ENCODE measurements around the gene PPARGC1A. TPM values are rescaled to one million over a fixed set of nuclear protein-coding genes. Genes with fewer than 3 reads are reported as not detected.
A peak's percentile ranks its signal among the peaks of the same experiment; 100 is the strongest.

PPARGC1A gene
- total RNA-seq, 2 experiments from 2014 or later, result not detected

GRCh38 chr4:23882976-23883531 lies 6.8 kb downstream of the PPARGC1A start:
- Histone ChIP-seq H3K36me3 (ENCODE audit: insufficient read depth, low read length) (no peaks in the 10 kb centered on the region), H3K27me3 (ENCODE audit: control insufficient read depth in 1 of 2, insufficient read depth in 2 of 2, low read length in 2 of 2) (no peaks in the 10 kb centered on the region), H3K9me3 (ENCODE audit: control insufficient read depth in 1 of 2, insufficient read depth in 1 of 2, low read length in 2 of 2) (no peaks in the 10 kb centered on the region), H3K27ac (ENCODE audit: low read depth in 1 of 2, low read length in 2 of 2) (no peak overlapping the region), H3K4me1 (ENCODE audit: insufficient read depth, low read length) (no peaks in the 10 kb centered on the region), H3K4me3 (ENCODE audit: low read length) (no peak overlapping the region)
- H3K27ac Mint-ChIP-seq, result no peak overlapping the region
- TF ChIP-seq CTCF (IDR thresholded peaks at IDR 0.05), result no peak
- intact Hi-C loops (cut with DNase I, micrococcal nuclease), result no loop called here
- H3K9me3 Mint-ChIP-seq, result no peaks in the 10 kb centered on the region
- H3K36me3 Mint-ChIP-seq (ENCODE audit: low read depth), result no peaks in the 10 kb centered on the region
- H3K4me1 Mint-ChIP-seq (ENCODE audit: low read depth), result no peaks in the 10 kb centered on the region
- ChIA-PET POLR2A (no interaction called here), CTCF (no interaction called here)
- ATAC-seq (ENCODE audit: poor library complexity) (no peak), DNase-seq (no peak)
- peaks cover 4% of the 10 kb centered on the region for H3K27me3 Mint-ChIP-seq
- H3K4me3 Mint-ChIP-seq, result no peak overlapping the region

GRCh38 chr4:23881674-23882337 lies 8.0 kb downstream of the PPARGC1A start:
- Histone ChIP-seq H3K27ac (ENCODE audit: low read depth in 1 of 2, low read length in 2 of 2) (no peak overlapping the region), H3K4me1 (ENCODE audit: insufficient read depth, low read length) (no peaks in the 10 kb centered on the region), H3K36me3 (ENCODE audit: insufficient read depth, low read length) (no peaks in the 10 kb centered on the region), H3K9me3 (ENCODE audit: control insufficient read depth in 1 of 2, insufficient read depth in 1 of 2, low read length in 2 of 2) (no peaks in the 10 kb centered on the region), H3K4me3 (ENCODE audit: low read length) (no peak overlapping the region), H3K27me3 (ENCODE audit: control insufficient read depth in 1 of 2, insufficient read depth in 2 of 2, low read length in 2 of 2) (no peaks in the 10 kb centered on the region)
- H3K27ac Mint-ChIP-seq, result no peak overlapping the region
- intact Hi-C loops (cut with DNase I, micrococcal nuclease), result no loop called here
- H3K4me1 Mint-ChIP-seq (ENCODE audit: low read depth), result no peaks in the 10 kb centered on the region
- DNase-seq (no peak), ATAC-seq (ENCODE audit: poor library complexity) (no peak)
- no peaks in the 10 kb centered on the region for H3K9me3 Mint-ChIP-seq
- CTCF ChIA-PET, result no interaction called here
- POLR2A ChIA-PET, result no interaction called here
- no peak overlapping the region for H3K4me3 Mint-ChIP-seq
- H3K36me3 Mint-ChIP-seq (ENCODE audit: low read depth), result no peaks in the 10 kb centered on the region
- no peak for TF ChIP-seq CTCF (IDR thresholded peaks at IDR 0.05)
- no peaks in the 10 kb centered on the region for H3K27me3 Mint-ChIP-seq

- H3K4me3 Mint-ChIP-seq, result no peak overlapping the region
- DNase-seq, result peak in 1 of 14 experiments; percentile 1
- ChIA-PET CTCF (no interaction called here), POLR2A (no interaction called here)
- H3K9me3 Mint-ChIP-seq, result no peaks in the 10 kb centered on the region
- no peaks in the 10 kb centered on the region for H3K27me3 Mint-ChIP-seq
- no peaks in the 10 kb centered on the region for H3K36me3 ChIP-seq (ENCODE audit: insufficient read depth, low read length)
- no peak overlapping the region for H3K27ac Mint-ChIP-seq
- no peak for TF ChIP-seq CTCF (IDR thresholded peaks at IDR 0.05)
- H3K27me3 ChIP-seq (ENCODE audit: control insufficient read depth in 1 of 2, insufficient read depth in 2 of 2, low read length in 2 of 2), result no peaks in the 10 kb centered on the region
- ATAC-seq (ENCODE audit: poor library complexity), result no peak
- H3K4me1 ChIP-seq (ENCODE audit: insufficient read depth, low read length), result no peaks in the 10 kb centered on the region
- H3K9me3 ChIP-seq (ENCODE audit: control insufficient read depth in 1 of 2, insufficient read depth in 1 of 2, low read length in 2 of 2), result no peaks in the 10 kb centered on the region
- H3K4me1 Mint-ChIP-seq (ENCODE audit: low read depth), result no peaks in the 10 kb centered on the region
- intact Hi-C loops (cut with DNase I, micrococcal nuclease), result no loop called here
- no peak overlapping the region for H3K4me3 ChIP-seq (ENCODE audit: low read length)
- H3K36me3 Mint-ChIP-seq (ENCODE audit: low read depth), result no peaks in the 10 kb centered on the region
- no peak overlapping the region for H3K27ac ChIP-seq (ENCODE audit: low read depth in 1 of 2, low read length in 2 of 2)
These were observed 8.8 kb downstream of the PPARGC1A start for GRCh38 chr4:23881052-23881501.
